MV-4-11 (cell line): ENCODE results near the gene NNT.
"Not testable (repeated sequence)": the region's sequence is repeated elsewhere in the genome, so short reads cannot be mapped to it uniquely, and the experiment has no call there.

ENCODE experiments used
- DNase-seq: peaks from one replicate; lab custom pipeline; 2025; lab: John Stamatoyannopoulos, UW

The NNT gene

DNA sequence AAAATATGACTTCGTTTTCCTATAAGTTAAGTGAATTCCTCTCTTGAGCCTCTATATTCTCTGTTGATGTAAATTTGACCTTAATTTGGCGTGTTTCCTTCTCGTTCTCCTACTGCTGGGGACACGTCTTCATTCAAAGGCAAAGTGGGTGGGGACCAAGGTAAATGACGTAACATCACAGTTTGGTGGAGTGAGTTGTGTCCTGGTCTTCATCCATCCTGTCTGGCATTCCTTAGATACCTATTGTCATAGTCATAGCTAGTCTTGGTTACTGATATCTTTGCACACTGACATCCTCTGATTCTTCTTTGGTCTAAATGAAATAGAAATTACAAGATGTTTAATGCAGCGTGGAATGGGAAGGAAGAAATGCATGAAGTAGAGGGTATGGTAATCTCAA, 108.5 kb downstream of the NNT start:
- DNase-seq: no peak

DNA sequence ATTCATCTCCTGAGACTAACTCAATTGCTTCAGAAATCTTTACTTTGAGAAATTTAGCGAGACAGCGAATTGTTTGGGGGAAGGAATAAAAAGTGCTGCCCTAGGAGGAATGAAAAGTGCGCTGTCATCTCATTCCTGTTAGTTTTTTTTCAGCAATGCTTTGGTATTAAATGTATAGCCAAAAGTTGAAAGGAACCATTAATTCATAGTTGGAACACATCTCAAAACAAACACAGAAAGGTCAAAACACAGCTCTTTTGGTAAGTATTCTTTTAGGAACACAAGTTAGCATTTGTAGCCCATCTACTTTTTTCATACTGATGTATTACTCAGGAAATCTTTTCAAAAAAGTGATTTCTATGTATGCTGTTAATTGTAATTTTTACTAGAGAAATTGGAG, 109.1 kb downstream of the NNT start:
- no peak for DNase-seq

DNA sequence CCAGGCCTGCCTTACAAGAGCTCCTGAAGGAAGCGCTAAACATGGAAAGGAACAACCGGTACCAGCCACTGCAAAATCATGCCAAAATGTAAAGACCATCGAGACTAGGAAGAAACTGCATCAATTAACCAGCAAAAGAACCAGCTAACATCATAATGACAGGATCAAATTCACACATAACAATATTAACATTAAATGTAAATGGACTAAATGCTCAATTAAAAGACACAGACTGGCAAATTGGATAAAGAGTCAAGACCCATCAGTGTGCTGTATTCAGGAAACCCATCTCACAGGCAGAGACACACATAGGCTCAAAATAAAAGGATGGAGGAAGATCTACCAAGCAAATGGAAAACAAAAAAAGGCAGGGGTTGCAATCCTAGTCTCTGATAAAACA, 116.8 kb downstream of the NNT start:
- DNase-seq: not testable (repeated sequence)

- DNase-seq: no peak
These were observed 125.6 kb downstream of the NNT start for GRCh38 chr5:43728581-43728980.

GRCh38 chr5:43729846-43730478, 127.0 kb downstream of the NNT start:
- peak; percentile 55 for DNase-seq

DNA sequence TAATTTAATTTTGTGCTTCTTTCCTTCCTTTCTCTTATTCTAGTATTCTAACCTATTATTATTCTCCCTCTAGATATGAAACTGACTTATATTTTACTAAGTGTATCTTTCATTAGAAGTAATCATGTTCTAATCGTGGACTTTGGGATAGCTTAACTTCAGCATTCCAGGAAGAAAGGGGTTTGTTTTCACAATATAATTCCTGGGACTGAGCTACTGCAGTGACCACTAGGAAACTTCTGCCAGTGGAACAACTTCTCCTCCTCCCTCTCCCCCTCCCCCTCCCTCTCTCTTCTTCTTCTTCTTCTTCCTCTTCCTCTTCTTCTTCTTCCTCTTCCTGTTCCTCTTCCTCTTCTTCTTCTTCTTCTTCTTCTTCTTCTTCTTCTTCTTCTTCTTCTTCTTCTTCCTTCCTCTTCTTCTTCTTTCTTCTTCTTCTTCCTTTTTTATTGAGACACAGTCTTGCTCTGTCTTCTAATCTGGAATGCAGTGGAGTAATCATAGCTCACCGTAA, 127.9 kb downstream of the NNT start:
- DNase-seq: no peak

GRCh38 chr5:43731573-43731972, 128.6 kb downstream of the NNT start:
- no peak for DNase-seq

- not testable (repeated sequence) for DNase-seq
These were observed 143.1 kb downstream of the NNT start for GRCh38 chr5:43745923-43746548.

DNA sequence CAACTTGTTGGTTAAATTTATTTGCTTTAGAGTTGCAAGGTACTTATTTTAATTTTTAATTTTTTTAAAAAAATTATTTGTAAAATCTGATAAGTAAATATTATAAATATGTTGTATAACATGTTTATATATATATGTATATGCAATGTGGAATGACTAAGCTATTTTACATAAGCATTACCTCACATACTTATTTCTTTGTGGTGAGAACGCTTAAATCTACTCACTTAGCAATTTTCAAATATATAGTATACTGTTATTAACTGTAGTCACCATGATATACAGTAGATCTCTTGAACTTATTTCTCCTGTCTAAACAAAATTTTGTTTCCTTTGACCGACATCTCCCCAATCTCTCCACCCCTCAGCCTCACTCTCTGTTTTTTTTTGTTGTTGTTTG, 147.8 kb downstream of the NNT start:
- no peak for DNase-seq

GRCh38 chr5:43753069-43753468, 150.1 kb downstream of the NNT start:
- DNase-seq: no peak
